Testis (tissue), 3 donors: Measurements from ENCODE around the gene PGD. TPM values are rescaled to one million over a fixed set of nuclear protein-coding genes. Genes with fewer than 3 reads are reported as not detected.
"Not testable (repeated sequence)": the region's sequence is repeated elsewhere in the genome, so short reads cannot be mapped to it uniquely, and the experiment has no call there.

Experiments used
- DNase-seq: peaks from one replicate; pipeline ENCODE4 v3.0.0-alpha.2; 2019
- H3K27ac ChIP-seq, 2 donors: fragments of 200-600 bp; sonication (generic); one replicate each; pipeline ENCODE4 v1.5.1; 2019
- H3K27me3 ChIP-seq: fragments of 200-600 bp; sonication (generic); one replicate; pipeline ENCODE4 v1.5.1; 2019
- H3K36me3 ChIP-seq: fragments of 200-600 bp; sonication (generic); one replicate; pipeline ENCODE4 v1.5.1; 2017; ENCODE audit warnings: low read depth; ENCODE audit errors: missing control alignments
- H3K4me1 ChIP-seq: fragments of 200-600 bp; sonication (generic); one replicate; pipeline ENCODE4 v1.5.1; 2019
- H3K4me3 ChIP-seq, 2 donors: fragments of 200-600 bp; sonication (generic); one replicate each; pipeline ENCODE4 v1.5.1; 2017 to 2019
- H3K9me3 ChIP-seq: fragments of 200-600 bp; sonication (generic); one replicate; pipeline ENCODE4 v1.5.1; 2017
- POLR2A ChIP-seq: fragments of 450-650 bp; IDR thresholded peaks from one replicate; pipeline ENCODE4 v1.6.1; 2017; ENCODE audit warnings: antibody characterized with exemption, mild to moderate bottlenecking, moderate library complexity
- WGBS, 2 donors: methylation state at CpG; one replicate each; pipeline ENCODE4 v1.1.5; 2018; 5-methylcytosine and 5-hydroxymethylcytosine counted together
- intact Hi-C: fragments of 100-400 bp; cut with DNase I; formaldehyde crosslinking; loops from one replicate; pipeline ENCODE4 v1.15.1; 2023; ENCODE audit warnings: low total_unique reads
- polyA plus RNA-seq: library from polyadenylated mRNA; stranded (reverse); fragments of 350-450 nt; fragmentation: Illumina TruSeq; extraction: RNeasy Lipid Tissue Mini Kit (QIAGEN cat#74804); gene quantifications from one replicate; pipeline ENCODE4 v1.2.3, GENCODE V29; 2014; ENCODE audit warnings: low read depth, low replicate concordance; ENCODE audit not compliant: insufficient read depth
- total RNA-seq, 2 donors: library from RNA; depleted of rRNA; stranded (reverse); fragments of >200 nt; gene quantifications; one replicate each; pipeline ENCODE4 v1.2.3, GENCODE V29; 2016
- TF ChIP-seq, protein P1 (sequence below), 3 experiments: fragments of 450-650 bp in 2 of 3; fragments of 200-600 bp in 1 of 3; sonication (generic) in 1 of 3; IDR thresholded peaks; one replicate each; pipeline ENCODE4 v1.5.1; 2016 to 2019; ENCODE audit warnings: antibody characterized with exemption in 3 of 3, mild to moderate bottlenecking in 2 of 3, moderate library complexity in 1 of 3

Gene PGD
- total and polyA plus RNA-seq, 3 donors from 2014 or later: 208 to 241 (median 209) TPM

- Histone ChIP-seq H3K36me3 (no peaks in the 10 kb centered on the region), H3K27ac (no peak overlapping the region), H3K4me1 (no peaks in the 10 kb centered on the region), H3K27me3 (no peaks in the 10 kb centered on the region), H3K4me3 (no peak overlapping the region), H3K9me3 (no peaks in the 10 kb centered on the region)
- TF ChIP-seq, protein P1, sequence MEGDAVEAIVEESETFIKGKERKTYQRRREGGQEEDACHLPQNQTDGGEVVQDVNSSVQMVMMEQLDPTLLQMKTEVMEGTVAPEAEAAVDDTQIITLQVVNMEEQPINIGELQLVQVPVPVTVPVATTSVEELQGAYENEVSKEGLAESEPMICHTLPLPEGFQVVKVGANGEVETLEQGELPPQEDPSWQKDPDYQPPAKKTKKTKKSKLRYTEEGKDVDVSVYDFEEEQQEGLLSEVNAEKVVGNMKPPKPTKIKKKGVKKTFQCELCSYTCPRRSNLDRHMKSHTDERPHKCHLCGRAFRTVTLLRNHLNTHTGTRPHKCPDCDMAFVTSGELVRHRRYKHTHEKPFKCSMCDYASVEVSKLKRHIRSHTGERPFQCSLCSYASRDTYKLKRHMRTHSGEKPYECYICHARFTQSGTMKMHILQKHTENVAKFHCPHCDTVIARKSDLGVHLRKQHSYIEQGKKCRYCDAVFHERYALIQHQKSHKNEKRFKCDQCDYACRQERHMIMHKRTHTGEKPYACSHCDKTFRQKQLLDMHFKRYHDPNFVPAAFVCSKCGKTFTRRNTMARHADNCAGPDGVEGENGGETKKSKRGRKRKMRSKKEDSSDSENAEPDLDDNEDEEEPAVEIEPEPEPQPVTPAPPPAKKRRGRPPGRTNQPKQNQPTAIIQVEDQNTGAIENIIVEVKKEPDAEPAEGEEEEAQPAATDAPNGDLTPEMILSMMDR (IDR thresholded peaks at IDR 0.05): no peak
- TF ChIP-seq POLR2A: no peak
- WGBS, 2 donors: 92 to 95% methylated on average over 5 of the region's 5 CpGs
- DNase-seq: no peak
- intact Hi-C loops: no loop called here
These were observed 22.8 kb downstream of the PGD start for GRCh38 chr1:10421637-10422036.

GRCh38 chr1:10424034-10424433 lies 25.2 kb downstream of the PGD start:
- peak; percentile 72 for DNase-seq
- WGBS, 2 donors: 38 to 68% methylated on average over 8 to 9 of the region's 9 CpGs
- no peak for TF ChIP-seq POLR2A
- TF ChIP-seq, protein P1 (IDR thresholded peaks at IDR 0.05): no peak

DNA sequence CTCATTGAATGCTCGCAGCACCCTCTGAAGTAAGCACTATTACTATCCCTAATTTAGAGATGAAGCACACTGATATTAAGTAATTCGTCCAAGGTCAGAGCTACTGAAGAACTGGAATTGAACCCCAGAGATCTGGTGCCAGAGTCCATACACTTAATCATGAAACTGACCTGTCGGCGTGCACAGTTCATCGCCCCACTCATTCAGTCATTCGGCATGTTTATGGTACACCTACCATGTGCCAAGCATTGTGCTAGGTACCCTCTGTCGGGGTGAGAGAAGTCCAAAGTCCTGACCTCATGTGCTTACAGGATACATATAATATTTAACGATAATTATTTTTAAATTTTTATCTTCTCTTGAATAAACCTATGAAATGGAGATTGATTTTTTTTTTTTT lies 25.8 kb downstream of the PGD start:
- intact Hi-C loops: loop anchor here (5.0 kb wide), 1 partner anchor 47 kb away; no protein-coding TSS in a partner anchor
- H3K27me3 ChIP-seq: no peaks in the 10 kb centered on the region
- WGBS, 2 donors: 82 to 84% methylated on average over 8 of the region's 8 CpGs
- H3K9me3 ChIP-seq: no peaks in the 10 kb centered on the region
- peaks cover 1% of the 10 kb centered on the region for H3K4me1 ChIP-seq
- H3K27ac ChIP-seq: no peak overlapping the region
- TF ChIP-seq, protein P1 (IDR thresholded peaks at IDR 0.05): no peak
- TF ChIP-seq POLR2A: no peak
- H3K36me3 ChIP-seq: no peaks in the 10 kb centered on the region
- H3K4me3 ChIP-seq: no peak overlapping the region
- DNase-seq: no peak

More at GRCh38 chr1:10424034-10424433, 25.2 kb downstream of the PGD start:
- Histone ChIP-seq H3K27me3 (no peaks in the 10 kb centered on the region), H3K4me3 (no peak overlapping the region), H3K9me3 (no peaks in the 10 kb centered on the region), H3K36me3 (no peaks in the 10 kb centered on the region), H3K27ac (no peak overlapping the region), H3K4me1 (no peaks in the 10 kb centered on the region)
- intact Hi-C loops: no loop called here

- H3K4me1 ChIP-seq, H3K36me3 ChIP-seq, DNase-seq, H3K27me3 ChIP-seq, H3K9me3 ChIP-seq, H3K4me3 ChIP-seq, H3K27ac ChIP-seq: not testable (repeated sequence)
- intact Hi-C loops: loop anchor here (5.0 kb wide), 1 partner anchor 49 kb away; no protein-coding TSS in a partner anchor
- WGBS, 2 donors: 83 to 88% methylated on average over 10 to 18 of the region's 21 CpGs
These were observed 27.1 kb downstream of the PGD start for GRCh38 chr1:10425826-10426534.

DNA sequence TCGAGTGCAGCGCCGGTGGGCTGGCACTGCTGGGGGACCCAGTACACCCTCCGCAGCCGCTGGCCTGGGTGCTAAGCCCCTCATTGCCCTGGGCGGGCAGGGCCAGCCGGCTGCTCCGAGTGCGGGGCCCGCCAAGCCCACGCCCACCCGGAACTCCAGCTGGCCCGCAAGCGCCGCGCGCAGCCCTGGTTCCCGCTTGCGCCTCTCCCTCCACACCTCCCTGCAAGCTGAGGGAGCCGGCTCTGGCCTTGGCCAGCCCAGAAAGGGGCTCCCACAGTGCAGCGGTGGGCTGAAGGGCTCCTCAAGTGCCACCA lies 27.6 kb downstream of the PGD start:
- not testable (repeated sequence) for DNase-seq, H3K27ac ChIP-seq, H3K27me3 ChIP-seq, H3K4me3 ChIP-seq, H3K9me3 ChIP-seq, H3K36me3 ChIP-seq
- peaks cover 10% of the 10 kb centered on the region for H3K4me1 ChIP-seq
- intact Hi-C loops: loop anchor here (5.0 kb wide), 1 partner anchor 49 kb away; no protein-coding TSS in a partner anchor
- 100% methylated on average over 2 to 4 of the region's 21 CpGs for WGBS, 2 donors

DNA sequence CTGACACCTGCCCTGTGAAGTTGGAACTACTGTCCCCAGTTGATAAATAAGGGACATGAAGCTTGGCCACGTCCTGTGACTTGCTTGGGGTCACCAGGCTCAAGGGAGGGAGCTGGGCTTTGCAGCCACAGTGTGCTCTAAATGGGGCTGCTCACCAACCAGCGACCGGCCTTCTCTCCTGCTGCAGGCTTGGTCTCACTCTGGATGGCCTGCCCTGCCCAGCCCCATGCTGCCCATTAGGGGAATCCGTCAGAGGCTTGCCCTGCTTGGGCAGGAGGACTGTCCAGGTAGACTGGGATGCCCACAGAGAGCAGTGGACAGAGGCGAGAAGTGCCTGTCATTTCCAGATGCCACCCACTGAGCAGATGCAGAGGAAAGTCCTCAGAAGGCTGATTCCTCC lies 30.1 kb downstream of the PGD start:
- intact Hi-C loops: loop anchor here (5.0 kb wide), 1 partner anchor 52 kb away; no protein-coding TSS in a partner anchor
- Histone ChIP-seq H3K4me3 (no peak overlapping the region), H3K36me3 (no peaks in the 10 kb centered on the region), H3K27me3 (no peaks in the 10 kb centered on the region), H3K27ac (no peak overlapping the region), H3K9me3 (no peaks in the 10 kb centered on the region), H3K4me1 (peaks cover 11% of the 10 kb centered on the region)
- no peak for DNase-seq
- WGBS, 2 donors: 82 to 83% methylated on average over 5 of the region's 5 CpGs
- no peak for TF ChIP-seq POLR2A
- TF ChIP-seq, protein P1 (IDR thresholded peaks at IDR 0.05): no peak
